Osteoblast (primary cell): ENCODE data around the gene NOCT. TPM values are rescaled to one million over a fixed set of nuclear protein-coding genes. Genes with fewer than 3 reads are reported as not detected.

Source experiments
- DNase-seq: peaks from one replicate; pipeline ENCODE4 v3.0.0; 2011; ENCODE audit warnings: low spot score, mixed read lengths; ENCODE audit not compliant: insufficient read length; ENCODE audit errors: missing footprints
- H2AFZ ChIP-seq: 2 replicates; pipeline ENCODE4 v1.6.0; 2011; ENCODE audit warnings: mild to moderate bottlenecking, low read length
- H3K27ac ChIP-seq: 2 replicates; pipeline ENCODE4 v1.5.1; 2011; ENCODE audit warnings: mild to moderate bottlenecking, low read depth, low read length, moderate library complexity
- H3K27me3 ChIP-seq: 2 replicates; pipeline ENCODE4 v1.6.0; 2012; ENCODE audit warnings: mild to moderate bottlenecking, control low read depth, inconsistent platforms, low read length, moderate library complexity; ENCODE audit not compliant: insufficient read depth
- H3K36me3 ChIP-seq: 2 replicates; pipeline ENCODE4 v1.5.1; 2011; ENCODE audit warnings: mild to moderate bottlenecking, low read length, control low read depth, moderate library complexity; ENCODE audit not compliant: insufficient read depth
- H3K4me1 ChIP-seq: 2 replicates; pipeline ENCODE4 v1.5.1; 2011; ENCODE audit warnings: mild to moderate bottlenecking, low read length, control low read depth, moderate library complexity; ENCODE audit not compliant: insufficient read depth
- H3K4me2 ChIP-seq: 2 replicates; pipeline ENCODE4 v1.6.0; 2011; ENCODE audit warnings: mild to moderate bottlenecking, low read length; ENCODE audit not compliant: insufficient read depth
- H3K4me3 ChIP-seq: fragments of 200-600 bp; sonication (generic); 3 replicates; pipeline ENCODE4 v1.5.1; 2012; ENCODE audit warnings: mild to moderate bottlenecking, low read length, inconsistent platforms; ENCODE audit not compliant: insufficient read depth
- H3K79me2 ChIP-seq: 2 replicates; pipeline ENCODE4 v1.6.0; 2012; ENCODE audit warnings: mild to moderate bottlenecking, low read length, control low read depth, inconsistent platforms; ENCODE audit not compliant: insufficient read depth
- H3K9me3 ChIP-seq: 2 replicates; pipeline ENCODE4 v1.5.1; 2011; ENCODE audit warnings: low read depth, low read length, control low read depth
- H4K20me1 ChIP-seq: 2 replicates; pipeline ENCODE4 v1.6.0; 2012; ENCODE audit warnings: mild to moderate bottlenecking, low read length, control low read depth; ENCODE audit not compliant: insufficient read depth
- CTCF ChIP-seq: IDR thresholded peaks from 2 replicates; pipeline ENCODE4 v1.5.1; 2011; ENCODE audit warnings: mild to moderate bottlenecking, low read depth, low read length, moderate library complexity; ENCODE audit errors: extremely low read depth
- total RNA-seq: library from RNA; depleted of rRNA; stranded (reverse); fragments of >200 nt; gene quantifications from 2 replicates; pipeline ENCODE4 v1.2.3, GENCODE V29; 2012

The NOCT gene
- total RNA-seq, 1 donor, result 18.1 TPM

GRCh38 chr4:139077567-139078355, 62.2 kb downstream of the NOCT start:
- Histone ChIP-seq H3K36me3 (no peaks in the 10 kb centered on the region), H3K79me2 (peaks cover 97% of the 10 kb centered on the region), H3K4me3 (no peak overlapping the region), H3K4me2 (no peak overlapping the region), H3K27me3 (no peaks in the 10 kb centered on the region), H4K20me1 (peaks cover 51% of the 10 kb centered on the region), H3K9me3 (no peaks in the 10 kb centered on the region), H3K27ac (no peak overlapping the region), H2AFZ (no peak overlapping the region), H3K4me1 (peaks cover 11% of the 10 kb centered on the region)
- DNase-seq, result no peak
- TF ChIP-seq CTCF, result no peak

GRCh38 chr4:139078926-139079325, 63.3 kb downstream of the NOCT start:
- DNase-seq, result no peak
- H3K79me2 ChIP-seq, result peaks cover 89% of the 10 kb centered on the region

GRCh38 chr4:139082750-139083606, 67.4 kb downstream of the NOCT start:
- Histone ChIP-seq H3K4me3 (peak overlapping the region; percentile 82), H3K36me3 (no peaks in the 10 kb centered on the region), H3K4me1 (peaks cover 15% of the 10 kb centered on the region), H3K27me3 (no peaks in the 10 kb centered on the region), H3K9me3 (no peaks in the 10 kb centered on the region), H3K27ac (peak overlapping the region; percentile 91), H3K4me2 (peak overlapping the region; percentile 97), H2AFZ (peak overlapping the region; percentile 92), H4K20me1 (peaks cover 30% of the 10 kb centered on the region), H3K79me2 (peaks cover 48% of the 10 kb centered on the region)
- DNase-seq, result peak; percentile 98
- no peak for TF ChIP-seq CTCF

More at GRCh38 chr4:139078926-139079325, 63.3 kb downstream of the NOCT start:
- H3K36me3 ChIP-seq, result no peaks in the 10 kb centered on the region
- TF ChIP-seq CTCF, result no peak
- no peak overlapping the region for H3K4me2 ChIP-seq
- no peaks in the 10 kb centered on the region for H3K27me3 ChIP-seq
- no peak overlapping the region for H2AFZ ChIP-seq
- H3K27ac ChIP-seq, result no peak overlapping the region
- H3K9me3 ChIP-seq, result no peaks in the 10 kb centered on the region
- peaks cover 48% of the 10 kb centered on the region for H4K20me1 ChIP-seq
- peaks cover 11% of the 10 kb centered on the region for H3K4me1 ChIP-seq
- H3K4me3 ChIP-seq, result no peak overlapping the region

GRCh38 chr4:139083607-139083955, 68.0 kb downstream of the NOCT start:
- no peak for TF ChIP-seq CTCF
- peaks cover 42% of the 10 kb centered on the region for H3K79me2 ChIP-seq

More at GRCh38 chr4:139083607-139083955, 68.0 kb downstream of the NOCT start:
- H3K27me3 ChIP-seq, result no peaks in the 10 kb centered on the region
- H3K27ac ChIP-seq, result peak overlapping the region; percentile 91
- H4K20me1 ChIP-seq, result peaks cover 26% of the 10 kb centered on the region
- H3K4me3 ChIP-seq, result peak overlapping the region; percentile 82
- peaks cover 15% of the 10 kb centered on the region for H3K4me1 ChIP-seq
- DNase-seq, result peak; percentile 97
- peak overlapping the region; percentile 97 for H3K4me2 ChIP-seq
- H3K9me3 ChIP-seq, result no peaks in the 10 kb centered on the region
- H3K36me3 ChIP-seq, result no peaks in the 10 kb centered on the region
- H2AFZ ChIP-seq, result peak overlapping the region; percentile 92
